ENCODE measurements around the gene SLC7A9. TPM values are rescaled to one million over a fixed set of nuclear protein-coding genes. Genes with fewer than 3 reads are reported as not detected.
"Not testable (repeated sequence)": the region's sequence is repeated elsewhere in the genome, so short reads cannot be mapped to it uniquely, and the experiment has no call there.

SLC7A9 gene
- total RNA-seq, 1 donor from 2014 or later, result 0.70 TPM

DNA sequence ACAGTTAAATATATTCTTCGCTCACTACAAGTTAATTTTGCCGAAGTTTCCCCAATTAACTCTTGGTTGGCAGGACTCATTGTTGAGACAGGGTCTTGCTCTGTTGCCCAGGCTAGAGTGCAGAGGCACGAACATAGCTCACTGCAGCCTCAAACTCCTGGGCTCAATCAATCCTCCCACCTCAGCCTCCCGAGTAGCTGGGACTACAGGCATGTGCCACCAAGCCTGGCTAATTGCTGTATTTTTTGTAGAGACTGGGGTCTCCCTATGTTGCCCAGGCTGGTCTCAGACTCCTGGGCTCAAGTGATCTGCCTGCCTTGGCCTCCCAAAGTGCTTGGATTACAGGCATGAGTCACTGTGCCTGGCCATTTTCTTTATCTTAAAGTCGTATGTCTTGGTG lies 15.7 kb upstream of the SLC7A9 start:
- DNase-seq (ENCODE audit: low spot score), result not testable (repeated sequence)

DNA sequence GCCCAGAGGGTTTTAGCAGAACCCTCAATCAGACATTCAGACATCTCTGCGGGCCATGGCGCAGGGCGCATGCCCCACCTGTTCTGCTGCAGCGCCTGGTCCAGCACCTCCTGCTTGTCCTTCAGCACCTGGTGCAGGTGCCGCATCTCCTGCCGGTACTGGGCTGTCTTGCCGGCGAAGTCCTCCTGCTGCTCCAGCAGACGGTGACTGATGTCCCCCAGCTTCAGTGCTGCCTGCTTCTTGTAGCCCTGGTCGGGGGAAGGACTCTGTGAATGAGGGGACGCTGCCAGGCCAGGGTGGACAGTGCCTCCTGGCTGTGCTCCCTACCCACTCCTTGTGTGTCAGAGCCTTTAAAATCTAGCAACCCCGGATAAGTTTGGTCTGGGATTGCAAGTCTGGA lies 12.2 kb upstream of the SLC7A9 start:
- no peak for DNase-seq (ENCODE audit: low spot score)

DNA sequence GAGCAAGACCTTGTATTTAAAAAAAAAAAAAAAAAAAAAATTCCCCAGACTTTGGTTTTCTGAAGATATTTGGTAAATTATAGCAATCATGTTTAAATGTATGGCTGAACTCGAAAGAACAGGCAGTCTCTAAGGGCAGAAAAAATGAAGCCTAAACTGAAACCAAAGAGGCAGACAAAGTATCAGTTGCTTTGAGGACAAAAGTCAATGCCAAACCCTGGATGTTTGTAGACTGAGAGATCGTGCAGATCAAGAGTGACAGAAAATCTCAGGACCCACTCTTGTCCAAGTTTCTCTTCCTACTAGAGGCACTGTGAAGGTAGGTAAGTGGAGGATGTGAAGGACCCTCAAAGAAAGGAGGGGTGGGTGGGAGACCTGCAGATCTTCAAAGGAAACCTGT lies 11.1 kb upstream of the SLC7A9 start:
- no peak for DNase-seq (ENCODE audit: low spot score)

DNA sequence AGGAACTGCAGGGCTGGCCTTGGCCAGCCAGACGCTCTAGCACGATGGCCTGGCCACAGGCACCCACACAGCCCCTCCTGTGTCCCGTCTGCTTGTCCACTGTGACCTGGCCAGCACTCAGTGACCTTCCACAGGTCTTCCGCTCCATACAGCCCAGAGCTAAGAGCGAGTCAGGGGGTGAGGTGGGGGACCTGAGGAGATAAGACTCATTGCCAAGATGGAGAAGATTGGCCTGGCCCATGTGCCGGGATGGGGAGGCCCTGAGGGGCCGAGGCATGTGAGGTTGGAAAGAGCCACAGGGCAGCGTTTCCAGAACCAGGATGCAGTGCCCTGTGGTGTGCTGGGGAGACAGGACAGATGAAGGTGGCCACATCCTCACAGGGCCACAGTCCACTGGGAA lies 10.2 kb upstream of the SLC7A9 start:
- DNase-seq (ENCODE audit: low spot score), result no peak

DNA sequence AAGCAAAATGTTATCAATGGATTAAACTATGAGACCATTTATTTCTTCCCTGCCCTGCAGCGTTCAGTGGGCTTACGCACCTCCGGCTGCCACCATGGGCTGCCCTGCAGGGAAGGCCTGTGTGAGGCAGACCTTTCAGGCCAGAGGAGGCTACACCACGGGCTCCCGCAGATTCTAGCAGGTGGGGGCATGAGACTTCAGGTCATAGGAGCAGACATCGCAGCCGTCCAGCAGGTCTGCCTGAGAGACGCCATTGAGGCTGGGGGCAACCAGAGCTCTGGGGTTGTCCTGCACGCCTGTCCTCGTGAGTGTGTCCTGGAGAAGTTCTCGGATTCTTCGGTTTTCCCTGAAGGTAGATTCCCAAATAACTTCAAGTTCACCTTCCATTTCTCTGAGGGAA lies 9.4 kb upstream of the SLC7A9 start:
- DNase-seq (ENCODE audit: low spot score), result no peak

DNA sequence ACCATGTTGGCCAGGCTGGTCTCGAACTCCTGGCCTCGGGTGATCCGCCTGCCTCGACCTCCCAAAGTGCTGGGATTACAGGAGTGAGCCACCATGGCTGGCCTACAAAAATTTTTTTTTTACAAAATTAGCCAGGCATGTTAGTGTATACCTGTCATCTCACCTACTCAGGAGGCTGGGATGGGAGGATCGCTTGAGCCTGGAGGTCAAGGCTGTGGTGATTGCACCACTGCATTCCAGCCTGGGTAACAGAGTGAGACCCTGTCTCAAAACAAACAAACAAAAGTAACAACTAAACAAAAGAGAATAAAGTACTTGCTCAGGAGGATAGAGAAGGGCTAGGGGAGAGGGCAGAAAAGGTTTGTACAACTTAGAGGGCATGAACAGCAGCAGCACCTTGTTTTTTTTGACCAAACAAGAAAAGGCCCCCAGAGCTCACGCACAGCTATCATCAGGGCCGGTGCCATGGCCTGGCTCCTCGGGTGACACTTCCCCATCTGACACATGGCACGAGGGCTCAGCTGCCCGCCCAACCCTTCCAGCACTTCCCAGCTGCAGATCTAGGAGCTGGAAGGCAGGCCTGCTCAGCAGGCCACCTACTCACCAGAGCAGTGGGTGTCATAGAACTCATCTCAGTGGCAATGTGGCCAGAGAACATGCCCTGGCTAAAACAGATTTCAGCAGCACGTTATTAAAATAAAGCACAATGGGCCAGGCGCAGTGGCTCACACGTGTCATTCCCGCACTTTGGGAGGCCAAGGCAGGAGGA lies 8.6 kb upstream of the SLC7A9 start:
- DNase-seq (ENCODE audit: low spot score), result peak; percentile 19

DNA sequence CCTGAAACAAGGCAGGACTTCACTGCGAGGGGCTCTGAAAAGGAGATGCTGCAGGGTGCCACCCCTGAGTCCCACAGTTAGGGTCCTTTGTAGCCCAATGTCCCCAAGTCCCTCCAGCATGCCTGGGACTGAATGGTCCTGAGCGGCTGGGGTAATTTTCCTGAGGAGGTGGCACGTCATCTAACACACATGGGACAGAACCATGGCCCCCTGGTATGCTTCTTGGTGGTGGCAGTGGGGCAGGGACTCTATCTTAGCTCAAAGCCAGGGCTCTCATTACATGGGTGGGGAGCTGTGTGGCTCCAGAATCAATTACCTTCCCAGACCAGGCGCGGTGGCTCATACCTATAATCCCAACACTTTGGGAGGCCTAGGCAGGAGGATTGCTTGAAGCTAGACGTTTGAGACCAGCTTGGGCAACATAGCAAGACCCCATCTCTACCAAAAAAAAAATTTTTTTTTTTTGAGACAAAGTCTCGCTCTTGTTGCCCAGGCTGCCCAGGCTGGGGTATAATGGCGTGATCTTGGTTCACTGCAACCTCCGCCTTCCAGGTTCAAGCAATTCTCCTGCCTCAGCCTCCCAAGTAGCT lies 7.9 kb upstream of the SLC7A9 start:
- peak; percentile 26 for DNase-seq (ENCODE audit: low spot score)

- peak; percentile 30 for DNase-seq (ENCODE audit: low spot score)
Observed at GRCh38 chr19:32876919-32877285, 7.3 kb upstream of the SLC7A9 start.

GRCh38 chr19:32876236-32876918 lies 6.8 kb upstream of the SLC7A9 start:
- DNase-seq (ENCODE audit: low spot score), result peak; percentile 32

DNA sequence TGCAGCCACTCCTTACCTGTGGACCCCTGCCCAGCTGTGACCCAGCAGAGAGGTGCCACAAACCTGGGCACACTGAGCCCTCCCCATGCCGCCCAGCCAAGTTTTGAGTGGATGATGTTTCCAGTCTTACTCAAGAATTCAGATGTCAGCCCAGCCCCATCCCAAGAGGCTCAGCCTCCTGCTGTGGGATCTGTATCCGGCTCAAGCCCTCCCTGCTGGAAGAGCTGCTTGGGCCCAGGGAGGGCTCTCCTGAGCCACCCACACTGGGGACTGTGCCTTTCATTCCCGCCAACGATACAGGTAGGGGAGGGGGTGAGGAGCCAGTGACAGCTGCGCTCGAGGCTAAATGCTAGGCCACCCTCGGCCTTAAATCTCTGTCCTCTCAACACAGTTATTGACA lies 5.9 kb upstream of the SLC7A9 start:
- peak; percentile 35 for DNase-seq (ENCODE audit: low spot score)

DNA sequence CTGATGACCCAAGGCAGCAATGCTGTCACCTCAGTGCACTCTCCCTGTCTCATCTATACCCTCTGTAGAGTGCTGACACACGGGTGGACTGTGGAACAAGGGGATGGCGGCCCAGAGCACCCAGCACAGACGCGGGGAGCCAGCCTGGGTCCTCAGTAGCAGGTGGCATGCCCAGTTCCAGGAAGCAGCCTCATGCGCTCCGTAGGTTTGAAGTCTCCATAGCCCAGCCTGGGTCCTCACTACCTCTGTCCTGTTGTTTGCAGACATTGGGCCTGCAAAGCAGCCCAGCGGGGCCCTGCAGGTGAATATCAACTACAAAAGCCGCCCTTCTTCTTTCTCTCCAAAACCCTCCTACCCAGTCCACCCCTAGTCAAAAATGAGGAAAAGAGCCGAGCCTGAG lies 5.0 kb upstream of the SLC7A9 start:
- DNase-seq (ENCODE audit: low spot score), result peak; percentile 18

DNA sequence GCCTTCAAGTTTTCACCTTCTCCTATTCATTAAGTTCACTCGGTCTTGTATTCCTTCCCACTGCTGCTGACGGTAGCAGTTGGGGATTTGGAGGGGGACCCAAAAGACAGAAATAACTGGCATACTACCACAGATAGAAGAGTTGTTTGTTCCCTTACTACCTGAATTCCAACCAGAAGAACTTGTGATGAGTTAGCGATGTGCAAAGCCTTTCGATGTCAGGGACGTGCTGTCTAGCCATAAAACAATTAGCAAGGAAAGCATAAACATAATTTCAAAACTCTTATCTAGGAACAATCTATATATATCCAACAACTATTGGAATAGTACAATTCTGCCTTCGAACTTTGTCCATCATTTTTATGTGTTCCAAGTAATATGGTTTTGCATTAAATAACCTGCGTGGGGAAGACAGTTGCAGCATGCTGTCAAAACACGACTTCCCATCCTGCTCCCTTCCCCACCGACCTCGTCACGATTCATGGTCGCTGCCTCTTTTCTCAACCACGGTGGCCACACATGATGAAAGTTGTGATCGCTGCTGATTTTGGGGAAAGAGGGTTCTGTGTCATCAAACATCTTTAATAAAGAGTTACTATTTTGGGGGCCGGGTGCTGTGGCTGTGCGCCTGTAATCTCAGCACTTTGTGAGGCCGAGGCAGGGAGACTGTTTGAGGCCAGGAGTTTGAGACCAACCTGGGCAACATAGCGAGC lies 3.8 kb upstream of the SLC7A9 start:
- peak; percentile 14 for DNase-seq (ENCODE audit: low spot score)

- no peak for DNase-seq (ENCODE audit: low spot score)
Observed at GRCh38 chr19:32872391-32872790, 2.8 kb upstream of the SLC7A9 start.

GRCh38 chr19:32870981-32871451 lies 1.4 kb upstream of the SLC7A9 start:
- DNase-seq (ENCODE audit: low spot score), result peak; percentile 27

- peak; percentile 42 for DNase-seq (ENCODE audit: low spot score)
Observed at GRCh38 chr19:32869966-32870573, 503 bp upstream of the SLC7A9 start.

- no peak for DNase-seq (ENCODE audit: low spot score)
Observed at GRCh38 chr19:32868206-32868950, 1.2 kb downstream of the SLC7A9 start.

DNA sequence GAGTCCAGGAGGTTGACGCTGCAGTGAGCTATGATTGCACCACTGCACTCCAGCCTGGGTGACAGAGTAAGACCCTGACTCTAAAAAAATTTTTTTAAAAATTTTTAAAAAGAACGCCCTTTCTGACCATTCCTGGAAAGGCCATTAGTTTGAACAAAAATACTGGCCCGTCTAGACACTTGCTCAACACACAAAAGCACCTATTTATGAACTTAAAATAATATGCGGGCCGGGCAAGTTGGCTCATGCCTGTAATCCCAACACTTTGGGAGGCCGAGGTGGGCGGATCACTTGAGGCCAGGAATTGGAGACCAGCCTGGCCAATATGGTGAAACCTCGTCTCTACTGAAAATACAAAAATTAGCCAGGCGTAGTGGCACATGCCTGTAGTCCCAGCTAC lies 2.1 kb downstream of the SLC7A9 start:
- DNase-seq (ENCODE audit: low spot score), result not testable (repeated sequence)

DNA sequence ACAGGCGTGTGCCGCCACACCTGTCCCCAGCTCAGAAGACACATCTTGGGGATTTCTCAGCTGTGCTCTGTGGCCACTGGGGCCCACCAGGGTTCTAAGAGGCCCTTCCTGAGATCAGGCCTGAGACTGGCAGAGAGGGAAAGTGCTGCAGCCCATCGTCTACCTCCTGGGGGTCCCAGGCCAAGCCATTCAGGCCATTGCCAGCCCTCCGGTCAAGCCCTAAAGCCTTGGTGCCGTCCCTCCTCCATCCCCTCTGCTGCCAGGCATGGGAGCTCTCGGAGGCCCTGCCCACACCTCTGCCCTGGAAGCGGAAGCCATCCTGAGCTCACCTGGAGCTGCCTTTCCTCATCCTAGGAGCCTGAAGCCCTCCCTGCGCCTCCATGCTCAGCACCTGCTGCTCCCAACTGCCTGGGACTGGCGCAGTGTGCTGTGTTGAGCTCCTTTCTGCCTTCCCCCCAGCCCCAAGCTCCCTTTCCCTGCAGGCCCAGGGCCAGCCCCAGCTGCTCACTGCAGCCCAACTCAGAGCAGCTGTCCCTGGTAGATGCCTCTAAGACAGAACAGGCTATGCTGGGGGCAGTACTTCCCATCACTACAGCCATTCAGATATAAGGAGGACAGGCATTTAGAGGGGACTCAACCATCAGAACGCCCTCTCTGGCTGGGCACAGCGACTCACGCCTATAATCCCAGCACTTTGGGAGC lies 2.9 kb downstream of the SLC7A9 start:
- no peak for DNase-seq (ENCODE audit: low spot score)

- no peak for DNase-seq (ENCODE audit: low spot score)
Observed at GRCh38 chr19:32866061-32866460, 3.5 kb downstream of the SLC7A9 start.

GRCh38 chr19:32865326-32865725 lies 4.2 kb downstream of the SLC7A9 start:
- no peak for DNase-seq (ENCODE audit: low spot score)

Measured in ureter (tissue), 1 donor.